SK-N-SH (cell line): ENCODE data around the gene SHMT2. TPM values are rescaled to one million over a fixed set of nuclear protein-coding genes. Genes with fewer than 3 reads are reported as not detected.

Experiments used
- CTCF ChIA-PET: fragments of 300-600, 350-600 bp; formaldehyde crosslinking; extraction: SDS; loops from one replicate; lab custom pipeline; 2021; lab: Yijun Ruan, JAX
- POLR2A ChIA-PET: fragments of 350-600 bp; sonication (Branson Sonifier 250); formaldehyde crosslinking; extraction: SDS; loops from one replicate; lab custom pipeline; 2020; ENCODE audit warnings: antibody characterized with exemption, inconsistent platforms; lab: Yijun Ruan, JAX
- DNase-seq: peaks from one replicate; pipeline ENCODE4 v3.0.0; 2012
- H2AFZ ChIP-seq: fragments of 200-600 bp; sonication (generic); 2 replicates; pipeline ENCODE4 v1.8.1; 2016; ENCODE audit warnings: antibody characterized with exemption, mild to moderate bottlenecking, low read depth
- H3F3A ChIP-seq: fragments of 200-600 bp; sonication (generic); replicated peaks from 2 replicates; pipeline ENCODE3; 2016; ENCODE audit warnings: antibody characterized with exemption, mild to moderate bottlenecking; ENCODE audit not compliant: insufficient read depth
- H3K27ac ChIP-seq, 2 experiments: fragments of 200-500 bp in 1 of 2; fragments of 200-600 bp in 1 of 2; sonication (Bioruptor generic) in 1 of 2; sonication (generic), shearing (Covaris generic) in 1 of 2; 2 replicates each; pipeline versions ENCODE4 v1.5.1 to v1.6.1; 2014 to 2016; ENCODE audit warnings: low read depth in 2 of 2, inconsistent platforms in 1 of 2, low read length in 1 of 2, mild to moderate bottlenecking in 1 of 2, mixed read lengths in 1 of 2
- H3K27me3 ChIP-seq: fragments of 200-600 bp; sonication (generic), shearing (Covaris generic); 2 replicates; pipeline ENCODE4 v1.6.1; 2016; ENCODE audit warnings: mixed run types; ENCODE audit not compliant: insufficient read depth
- H3K36me3 ChIP-seq, 2 experiments: fragments of 200-500 bp in 1 of 2; fragments of 200-600 bp in 1 of 2; sonication (Bioruptor generic) in 1 of 2; sonication (generic) in 1 of 2; replicated peaks in 1 of 2; 2 replicates each; pipeline versions ENCODE3 to v1.5.1; 2014 to 2016; ENCODE audit warnings: low read length in 1 of 2, mild to moderate bottlenecking in 1 of 2; ENCODE audit not compliant: insufficient read depth in 2 of 2, control insufficient read depth in 1 of 2
- H3K4me1 ChIP-seq, 2 experiments: fragments of 200-500 bp in 1 of 2; fragments of 200-600 bp in 1 of 2; sonication (Bioruptor generic) in 1 of 2; sonication (generic), shearing (Covaris generic) in 1 of 2; 2 replicates each; pipeline versions ENCODE4 v1.5.1 to v1.6.1; 2014 to 2016; ENCODE audit warnings: low read depth in 1 of 2, low read length in 1 of 2, mixed run types in 1 of 2; ENCODE audit not compliant: insufficient read depth in 2 of 2, control insufficient read depth in 1 of 2
- H3K4me2 ChIP-seq: fragments of 200-600 bp; sonication (generic), shearing (Covaris generic); 2 replicates; pipeline ENCODE4 v1.6.1; 2017; ENCODE audit warnings: mixed run types
- H3K4me3 ChIP-seq, 2 experiments: fragments of 200-500 bp in 1 of 2; fragments of 200-600 bp in 1 of 2; sonication (Bioruptor generic) in 1 of 2; sonication (generic), shearing (Covaris generic) in 1 of 2; 2 replicates each; pipeline versions ENCODE4 v1.5.1 to v1.8.1; 2014 to 2016; ENCODE audit warnings: low read depth in 2 of 2, inconsistent platforms in 1 of 2, low read length in 1 of 2, mild to moderate bottlenecking in 1 of 2, mixed read lengths in 1 of 2, moderate library complexity in 1 of 2
- H3K79me2 ChIP-seq: fragments of 200-600 bp; sonication (generic); 2 replicates; pipeline ENCODE4 v1.8.1; 2017; ENCODE audit warnings: mild to moderate bottlenecking; ENCODE audit not compliant: insufficient read depth
- H3K9ac ChIP-seq: fragments of 200-600 bp; sonication (generic); 2 replicates; pipeline ENCODE4 v1.6.1; 2017; ENCODE audit warnings: mixed run types
- H3K9me2 ChIP-seq: fragments of 200-600 bp; sonication (generic); 2 replicates; pipeline ENCODE4 v1.6.1; 2017; ENCODE audit warnings: mixed run types
- H3K9me3 ChIP-seq: fragments of 200-600 bp; sonication (generic); 2 replicates; pipeline ENCODE4 v1.6.1; 2017; ENCODE audit warnings: mixed run types, mild to moderate bottlenecking, moderate library complexity
- H4K20me1 ChIP-seq: fragments of 200-600 bp; sonication (generic); 2 replicates; pipeline ENCODE4 v1.6.1; 2017; ENCODE audit warnings: mild to moderate bottlenecking, mixed run types; ENCODE audit not compliant: insufficient read depth
- CHD2 ChIP-seq: fragments of 150-350 bp; IDR thresholded peaks from 2 replicates; pipeline ENCODE4 v1.6.1; 2018; ENCODE audit warnings: low read length; ENCODE audit not compliant: partially characterized antibody
- CTCF ChIP-seq: fragments of 200-600 bp; sonication (generic); IDR thresholded peaks from 2 replicates; pipeline ENCODE4 v1.6.1; 2017; ENCODE audit warnings: antibody characterized with exemption, mild to moderate bottlenecking, moderate library complexity
- ELF1 ChIP-seq: IDR thresholded peaks from 2 replicates; pipeline ENCODE4 v1.4.0; 2012
- EP300 ChIP-seq, 2 experiments: IDR thresholded peaks; 2 replicates each; pipeline versions ENCODE4 v1.4.0 to v1.6.1; 2012; ENCODE audit warnings: borderline replicate concordance in 1 of 2, low read depth in 1 of 2, low read length in 1 of 2
- FOXM1 ChIP-seq: IDR thresholded peaks from 2 replicates; pipeline ENCODE4 v1.4.0; 2012; ENCODE audit warnings: low read depth, mild to moderate bottlenecking
- GABPA ChIP-seq: IDR thresholded peaks from 2 replicates; pipeline ENCODE4 v1.4.0; 2012; ENCODE audit warnings: low read depth, mild to moderate bottlenecking
- GATA2 ChIP-seq: sonication (generic); formaldehyde crosslinking; IDR thresholded peaks from 2 replicates; pipeline ENCODE4 v1.5.0; 2020; ENCODE audit warnings: mild to moderate bottlenecking, missing genetic modification reagents
- MEF2A ChIP-seq: IDR thresholded peaks from 2 replicates; pipeline ENCODE4 v1.4.0; 2012; ENCODE audit warnings: low read depth, borderline replicate concordance
- NFIC ChIP-seq: IDR thresholded peaks from 2 replicates; pipeline ENCODE4 v1.4.0; 2012; ENCODE audit warnings: borderline replicate concordance
- NRF1 ChIP-seq: IDR thresholded peaks from 2 replicates; pipeline ENCODE4 v1.6.1; 2012; ENCODE audit warnings: low read depth, mild to moderate bottlenecking, low read length
- POLR2AphosphoS5 ChIP-seq: IDR thresholded peaks from 2 replicates; pipeline ENCODE4 v1.6.1; 2012; ENCODE audit warnings: low read depth, low read length
- RCOR1 ChIP-seq: fragments of 150-350 bp; IDR thresholded peaks from 2 replicates; pipeline ENCODE4 v1.6.1; 2017; ENCODE audit warnings: antibody characterized with exemption, low read length
- RFX5 ChIP-seq: IDR thresholded peaks from 2 replicates; pipeline ENCODE4 v1.6.1; 2012; ENCODE audit warnings: mild to moderate bottlenecking, improper control_type of control experiment, low read length
- TCF12 ChIP-seq: IDR thresholded peaks from 2 replicates; pipeline ENCODE4 v1.4.0; 2012
- USF1 ChIP-seq: IDR thresholded peaks from 2 replicates; pipeline ENCODE4 v1.4.0; 2012; ENCODE audit warnings: low read depth, borderline replicate concordance
- YY1 ChIP-seq: IDR thresholded peaks from 2 replicates; pipeline ENCODE4 v1.4.0; 2012; ENCODE audit warnings: low read depth, mild to moderate bottlenecking
- ZBTB33 ChIP-seq: IDR thresholded peaks from 2 replicates; pipeline ENCODE4 v1.4.0; 2012; ENCODE audit warnings: low read depth, borderline replicate concordance
- WGBS: methylation state at CpG from one replicate; pipeline ENCODE4 v1.1.6; 2017; ENCODE audit warnings: low lambda C conversion rate; 5-methylcytosine and 5-hydroxymethylcytosine counted together
- polyA plus RNA-seq, 3 experiments: library from polyadenylated mRNA; depleted of rRNA; stranded (reverse); fragments of >200 nt; gene quantifications; 2 replicates each; pipeline ENCODE4 v1.2.3, GENCODE V29; 2012
- TF ChIP-seq, protein P1 (sequence below): fragments of 150-350 bp; IDR thresholded peaks from 2 replicates; pipeline ENCODE4 v1.6.1; 2016; ENCODE audit warnings: mild to moderate bottlenecking, low read depth, low read length
- TF ChIP-seq, protein P2 (sequence below): IDR thresholded peaks from 2 replicates; pipeline ENCODE4; 2012
- TF ChIP-seq, protein P3 (sequence below): IDR thresholded peaks from 2 replicates; pipeline ENCODE4 v1.4.0; 2012; ENCODE audit warnings: low read depth

The SHMT2 gene
- polyA plus RNA-seq, 1 of the 3 experiments (the other 2 are of a cell fraction): 204 TPM

- TF ChIP-seq, protein P1, sequence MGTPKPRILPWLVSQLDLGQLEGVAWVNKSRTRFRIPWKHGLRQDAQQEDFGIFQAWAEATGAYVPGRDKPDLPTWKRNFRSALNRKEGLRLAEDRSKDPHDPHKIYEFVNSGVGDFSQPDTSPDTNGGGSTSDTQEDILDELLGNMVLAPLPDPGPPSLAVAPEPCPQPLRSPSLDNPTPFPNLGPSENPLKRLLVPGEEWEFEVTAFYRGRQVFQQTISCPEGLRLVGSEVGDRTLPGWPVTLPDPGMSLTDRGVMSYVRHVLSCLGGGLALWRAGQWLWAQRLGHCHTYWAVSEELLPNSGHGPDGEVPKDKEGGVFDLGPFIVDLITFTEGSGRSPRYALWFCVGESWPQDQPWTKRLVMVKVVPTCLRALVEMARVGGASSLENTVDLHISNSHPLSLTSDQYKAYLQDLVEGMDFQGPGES: no peak
- TF ChIP-seq NFIC (no peak), TCF12 (no peak), RCOR1 (no peak), GABPA (no peak), CTCF (no peak), POLR2AphosphoS5 (no peak), FOXM1 (no peak)
Measured at GRCh38 chr12:57201219-57201618, 28.3 kb upstream of the SHMT2 start (continued).

DNA sequence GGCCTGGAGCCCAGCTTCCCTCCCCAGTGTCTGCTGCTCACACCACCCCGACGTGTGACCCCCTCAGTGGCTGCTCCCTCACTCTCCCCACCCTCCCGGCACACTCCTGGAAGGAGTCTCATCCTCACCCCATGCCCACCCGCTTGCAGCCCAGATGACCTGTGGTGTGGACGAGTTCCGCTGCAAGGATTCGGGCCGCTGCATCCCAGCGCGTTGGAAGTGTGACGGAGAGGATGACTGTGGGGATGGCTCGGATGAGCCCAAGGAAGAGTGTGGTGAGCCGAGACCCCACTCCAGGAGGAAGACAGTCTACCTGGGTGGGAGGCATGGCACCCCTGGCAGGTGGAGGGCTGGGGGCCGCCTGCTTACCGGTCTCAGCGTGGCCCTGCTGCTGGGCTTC is 27.9 kb upstream of the SHMT2 start:
- no peak overlapping the region for H3K4me3 ChIP-seq
- H3K9ac ChIP-seq: no peak overlapping the region
- no peaks in the 10 kb centered on the region for H4K20me1 ChIP-seq
- no peak for DNase-seq
- no peaks in the 10 kb centered on the region for H3K9me3 ChIP-seq
- H3K9me2 ChIP-seq: no peaks in the 10 kb centered on the region
- H3K4me2 ChIP-seq: no peak overlapping the region
- WGBS: 89% methylated on average over 15 of the region's 16 CpGs
- H3K4me1 ChIP-seq: no peaks in the 10 kb centered on the region
- peaks cover 5 to 74% of the 10 kb centered on the region in 2 experiments for H3K36me3 ChIP-seq
- ChIA-PET POLR2A (no interaction called here), CTCF (interaction anchor here (0.6 to 1.8 kb wide), 3 partner anchors 12 to 43 kb away, joined by 3 to 4 read pairs (median 3); no protein-coding TSS in a partner anchor)
- no peaks in the 10 kb centered on the region for H3K79me2 ChIP-seq
- no peaks in the 10 kb centered on the region for H3F3A ChIP-seq
- H2AFZ ChIP-seq: no peak overlapping the region
- H3K27me3 ChIP-seq: no peaks in the 10 kb centered on the region
- no peak overlapping the region for H3K27ac ChIP-seq
- TF ChIP-seq EP300 (IDR thresholded peaks at IDR 0.05; ENCODE audit: borderline replicate concordance in 1 of 2, low read depth in 1 of 2, low read length in 1 of 2) (no peak), YY1 (no peak), RFX5 (no peak), NRF1 (no peak), MEF2A (no peak), GABPA (no peak), ELF1 (no peak), CHD2 (no peak), POLR2AphosphoS5 (no peak), FOXM1 (no peak), GATA2 (CRISPR knock-in tag) (no peak), USF1 (no peak), ZBTB33 (no peak)
- TF ChIP-seq, protein P1: no peak
- TF ChIP-seq, protein P2, sequence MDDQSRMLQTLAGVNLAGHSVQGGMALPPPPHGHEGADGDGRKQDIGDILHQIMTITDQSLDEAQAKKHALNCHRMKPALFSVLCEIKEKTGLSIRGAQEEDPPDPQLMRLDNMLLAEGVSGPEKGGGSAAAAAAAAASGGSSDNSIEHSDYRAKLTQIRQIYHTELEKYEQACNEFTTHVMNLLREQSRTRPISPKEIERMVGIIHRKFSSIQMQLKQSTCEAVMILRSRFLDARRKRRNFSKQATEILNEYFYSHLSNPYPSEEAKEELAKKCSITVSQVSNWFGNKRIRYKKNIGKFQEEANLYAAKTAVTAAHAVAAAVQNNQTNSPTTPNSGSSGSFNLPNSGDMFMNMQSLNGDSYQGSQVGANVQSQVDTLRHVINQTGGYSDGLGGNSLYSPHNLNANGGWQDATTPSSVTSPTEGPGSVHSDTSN: no peak
- TF ChIP-seq, protein P3, sequence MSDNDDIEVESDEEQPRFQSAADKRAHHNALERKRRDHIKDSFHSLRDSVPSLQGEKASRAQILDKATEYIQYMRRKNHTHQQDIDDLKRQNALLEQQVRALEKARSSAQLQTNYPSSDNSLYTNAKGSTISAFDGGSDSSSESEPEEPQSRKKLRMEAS: no peak
